GM19463 (cell line): Measurements from ENCODE around the gene AKR1B1.

Experiments
- ATAC-seq: cut with Tn5 transposase; IDR thresholded peaks from one replicate; pipeline ENCODE4 v1.9.1; 2021; ENCODE audit warnings: mild to moderate bottlenecking, moderate library complexity; ENCODE audit not compliant: unreplicated experiment

The AKR1B1 gene

GRCh38 chr7:134420424-134421125 lies 38.3 kb downstream of the AKR1B1 start:
- ATAC-seq: no peak

DNA sequence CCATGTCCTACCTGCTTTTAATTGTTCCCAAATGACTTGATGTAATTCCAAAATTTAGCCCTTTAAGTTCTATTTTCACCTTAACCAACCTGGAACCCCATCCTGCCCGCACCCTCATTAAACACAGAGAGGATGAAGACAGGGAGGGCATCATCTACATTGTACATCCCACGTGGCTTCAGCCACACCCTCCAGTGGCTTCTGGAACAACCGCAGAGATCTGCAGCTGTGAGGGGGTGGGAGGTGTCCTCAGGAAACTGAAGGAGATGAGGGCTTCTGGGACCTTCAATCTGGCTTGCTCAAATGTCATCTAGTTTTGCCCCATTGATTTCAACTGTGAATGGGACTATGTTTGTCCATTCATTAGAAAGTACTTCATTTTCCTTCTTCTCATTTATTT lies 39.0 kb downstream of the AKR1B1 start:
- ATAC-seq: no peak

DNA sequence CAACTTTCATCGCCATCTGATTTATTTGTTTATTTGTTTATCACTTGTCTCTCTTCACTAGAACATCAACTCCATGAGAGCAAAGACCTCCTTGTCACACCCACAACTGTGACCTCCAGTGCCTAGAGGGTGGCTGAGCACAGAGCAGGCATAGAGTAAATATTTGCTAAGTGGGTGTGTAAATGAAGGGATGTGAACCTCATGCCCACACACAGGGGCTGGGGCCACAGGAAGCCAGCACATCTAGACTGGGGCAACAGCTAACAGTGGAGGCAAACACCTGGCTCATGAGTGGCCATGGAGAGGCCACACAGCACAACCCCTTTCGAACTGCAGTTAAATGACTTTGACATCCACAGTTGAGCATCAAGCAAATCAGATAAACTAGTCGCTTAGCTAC lies 39.8 kb downstream of the AKR1B1 start:
- ATAC-seq: no peak

DNA sequence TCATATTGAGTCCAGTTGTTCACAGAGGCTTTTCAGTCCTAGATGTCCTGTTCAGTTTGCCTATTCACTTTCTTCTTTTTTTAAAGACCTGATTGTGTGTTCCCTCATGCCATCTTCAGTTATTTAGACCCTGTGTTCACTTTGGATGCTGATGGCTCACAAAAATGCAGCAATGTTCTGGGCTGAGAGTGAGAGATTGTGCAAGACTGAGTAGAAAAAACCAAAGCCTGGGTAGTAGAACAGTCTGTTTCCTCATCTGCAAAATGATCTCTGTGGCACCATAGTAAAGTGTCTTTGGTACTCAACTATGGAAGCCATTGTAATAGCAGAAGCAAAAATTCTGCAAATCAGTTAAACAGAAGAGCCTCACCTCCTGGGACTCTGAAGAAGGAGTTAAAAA lies 43.2 kb downstream of the AKR1B1 start:
- no peak for ATAC-seq

DNA sequence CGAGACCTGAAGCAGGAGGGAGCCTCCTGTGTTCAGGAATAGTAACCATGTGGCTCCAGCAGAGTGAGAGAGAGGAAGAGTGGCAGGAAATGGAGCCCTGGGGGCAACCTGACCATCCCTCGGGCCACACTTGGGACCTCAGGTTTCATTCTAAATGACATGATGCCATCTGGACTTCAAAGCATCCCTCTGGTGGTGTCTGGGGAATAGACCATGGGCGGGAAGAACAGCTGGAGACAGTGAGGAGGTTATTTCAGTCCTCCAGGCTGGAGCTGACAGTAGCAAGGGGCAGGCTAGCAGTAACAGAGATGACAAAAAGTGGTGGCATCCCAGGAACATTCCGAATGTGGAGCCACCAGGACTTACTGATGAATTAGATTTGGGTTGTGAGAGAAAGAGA lies 44.8 kb downstream of the AKR1B1 start:
- ATAC-seq: no peak

DNA sequence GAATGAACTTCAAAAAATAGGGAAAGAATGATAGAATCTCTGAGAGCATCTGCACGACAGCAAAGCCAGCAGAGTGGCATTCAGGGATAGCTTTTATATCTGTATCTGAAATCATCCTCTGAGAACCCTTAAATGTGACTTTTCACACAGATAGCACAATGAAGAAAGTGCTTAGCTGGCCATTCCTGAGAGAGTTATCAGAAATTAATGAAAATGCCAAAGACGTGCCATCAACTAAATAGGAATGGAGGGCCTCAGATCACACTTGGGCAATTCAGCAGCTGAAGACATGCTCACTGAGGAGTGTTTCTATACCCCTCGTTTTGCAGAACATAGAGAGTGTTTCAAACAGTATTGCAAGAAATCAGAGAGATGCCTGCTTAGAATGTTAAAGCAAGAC lies 51.6 kb downstream of the AKR1B1 start:
- no peak for ATAC-seq

GRCh38 chr7:134406431-134406830 lies 52.5 kb downstream of the AKR1B1 start:
- ATAC-seq: no peak

GRCh38 chr7:134405299-134405698 lies 53.6 kb downstream of the AKR1B1 start:
- no peak for ATAC-seq

GRCh38 chr7:134403062-134403461 lies 55.8 kb downstream of the AKR1B1 start:
- no peak for ATAC-seq

- no peak for ATAC-seq
Observed at GRCh38 chr7:134400859-134401258, 58.0 kb downstream of the AKR1B1 start.

DNA sequence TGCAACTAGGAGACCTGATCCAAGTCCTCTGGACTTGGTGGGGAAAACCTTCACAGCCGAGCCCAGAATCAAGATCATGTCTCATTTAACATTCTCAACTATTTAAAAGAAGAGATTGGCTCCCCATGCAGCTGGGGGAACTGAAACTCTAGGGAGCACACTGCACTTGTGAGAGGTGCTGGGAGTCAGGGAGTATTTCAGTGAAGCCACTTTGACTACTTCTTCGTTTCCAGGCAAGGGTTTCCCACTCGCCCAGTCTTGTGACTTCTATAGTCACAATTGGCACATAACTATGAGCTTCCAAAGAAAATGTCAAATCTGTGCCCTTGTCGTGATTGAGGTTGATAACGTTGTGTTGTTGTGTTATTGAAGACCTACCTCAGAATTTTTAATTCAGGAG lies 62.9 kb downstream of the AKR1B1 start:
- no peak for ATAC-seq

DNA sequence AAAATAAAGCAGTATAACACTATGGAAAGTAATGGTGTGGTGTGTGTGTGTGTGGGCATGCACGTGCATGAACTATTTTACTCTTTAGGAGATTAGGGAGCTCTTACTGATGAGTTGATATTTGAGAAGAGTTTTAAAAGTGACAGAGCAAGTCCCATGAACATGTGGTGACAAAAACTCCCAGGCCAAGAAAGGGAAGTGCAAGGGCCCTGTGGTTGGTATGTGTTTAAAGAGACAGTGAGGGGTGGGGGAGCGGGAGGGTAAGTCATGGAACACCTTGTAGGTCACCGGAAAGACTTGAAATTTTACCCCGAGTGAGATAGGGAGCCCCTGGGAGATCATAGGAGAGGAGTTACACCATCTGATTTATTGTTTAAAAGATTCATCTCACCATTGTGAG lies 63.3 kb downstream of the AKR1B1 start:
- no peak for ATAC-seq

GRCh38 chr7:134394056-134394455 lies 64.8 kb downstream of the AKR1B1 start:
- no peak for ATAC-seq
